ENCODE results near the gene PSAP. TPM values are rescaled to one million over a fixed set of nuclear protein-coding genes. Genes with fewer than 3 reads are reported as not detected.

Gene PSAP
- total RNA-seq, 1 experiment from 2014 or later, result 336 TPM

DNA sequence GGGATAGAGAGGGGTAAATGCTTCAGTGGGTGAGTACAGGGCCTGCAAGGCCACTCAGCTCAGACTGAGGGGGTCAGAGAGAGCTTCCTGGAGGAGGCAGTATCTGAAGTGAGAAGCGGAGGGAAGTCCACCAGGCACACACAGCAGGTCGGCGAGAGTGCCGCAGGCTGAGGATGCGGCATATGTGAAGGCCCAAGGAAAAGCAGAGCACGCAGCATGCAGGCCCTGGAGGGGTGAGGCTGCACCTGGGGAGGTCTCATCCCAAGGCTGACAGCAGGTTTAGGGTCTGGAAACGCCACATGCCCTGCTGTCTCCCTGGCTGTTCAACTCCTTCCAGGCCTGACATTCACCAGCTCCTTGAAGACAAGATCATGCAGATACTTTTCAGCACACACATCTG lies 40.4 kb upstream of the PSAP start:
- Histone ChIP-seq H3K79me1 (ENCODE audit: insufficient read depth, low read depth, low read length, poor library complexity, severe bottlenecking) (no peaks in the 10 kb centered on the region), H2BK12ac (ENCODE audit: insufficient read length, low read depth, low read length) (no peak overlapping the region), H4K5ac (ENCODE audit: insufficient read length, low read depth, low read length) (no peak overlapping the region), H3K4me2 (ENCODE audit: insufficient read depth, insufficient read length, low read length) (no peak overlapping the region), H3K23me2 (ENCODE audit: insufficient read length, low read depth, low read length, poor library complexity, severe bottlenecking) (peaks cover 8% of the 10 kb centered on the region), H2BK120ac (ENCODE audit: low read depth, low read length, poor library complexity, severe bottlenecking) (no peak overlapping the region), H3K18ac (ENCODE audit: insufficient read length, low read depth, low read length) (no peak overlapping the region), H4K20me1 (ENCODE audit: control insufficient read depth, insufficient read depth, insufficient read length) (no peaks in the 10 kb centered on the region), H2BK20ac (ENCODE audit: low read depth, low read length, poor library complexity, severe bottlenecking) (no peak overlapping the region), H2BK15ac (ENCODE audit: low read depth, low read length) (no peak overlapping the region), H2AK5ac (ENCODE audit: insufficient read length, low read length) (no peak overlapping the region), H3K4ac (ENCODE audit: low read depth, low read length) (no peak overlapping the region), H3K79me2 (ENCODE audit: insufficient read depth, low read length) (no peaks in the 10 kb centered on the region), H2BK5ac (ENCODE audit: insufficient read length, low read length) (no peak overlapping the region), H3K4me1 (ENCODE audit: insufficient read depth, low read length) (no peaks in the 10 kb centered on the region), H3K9ac (ENCODE audit: extremely low read depth, insufficient read length, low read length) (no peak overlapping the region), H2AFZ (ENCODE audit: low read length) (no peak overlapping the region), H4K8ac (replicated peaks; ENCODE audit: insufficient read length, low read depth, low read length) (no peak overlapping the region), H3K9me3 (ENCODE audit: control insufficient read depth, low read depth, low read length) (no peaks in the 10 kb centered on the region), H3K14ac (ENCODE audit: insufficient read depth, low read length) (no peak overlapping the region; the same call in 1 of the 2 replicates), H3K56ac (ENCODE audit: insufficient read length, low read depth, low read length) (no peak overlapping the region), H3K27me3 (ENCODE audit: insufficient read depth, low read length) (peaks cover 8% of the 10 kb centered on the region), H3K23ac (ENCODE audit: insufficient read length, low read depth, low read length) (no peak overlapping the region), H3K27ac (ENCODE audit: insufficient read length, low read depth, low read length) (no peak overlapping the region), H3T11ph (ENCODE audit: low read length) (no peak overlapping the region), H4K91ac (ENCODE audit: insufficient read length, low read depth, low read length) (no peak overlapping the region)
- H3K9me3 Mint-ChIP-seq, result peaks cover 0 to 2% of the 10 kb centered on the region in 2 experiments; a peak in 1 of 5 replicates
- H3K27ac Mint-ChIP-seq, result no peak overlapping the region
- no CpG with 5 or more reads among the region's 7 CpGs for WGBS (ENCODE audit: extremely low coverage, insufficient read length, low lambda C conversion rate)
- DNase-seq, result no peak
- H3K27me3 Mint-ChIP-seq (ENCODE audit: low read depth), result peaks cover 43% of the 10 kb centered on the region
- H3K36me3 Mint-ChIP-seq (ENCODE audit: insufficient read depth in 1 of 3, low read depth in 3 of 3), result no peaks in the 10 kb centered on the region; a peak in 1 of 7 replicates
- TF ChIP-seq, protein P1, sequence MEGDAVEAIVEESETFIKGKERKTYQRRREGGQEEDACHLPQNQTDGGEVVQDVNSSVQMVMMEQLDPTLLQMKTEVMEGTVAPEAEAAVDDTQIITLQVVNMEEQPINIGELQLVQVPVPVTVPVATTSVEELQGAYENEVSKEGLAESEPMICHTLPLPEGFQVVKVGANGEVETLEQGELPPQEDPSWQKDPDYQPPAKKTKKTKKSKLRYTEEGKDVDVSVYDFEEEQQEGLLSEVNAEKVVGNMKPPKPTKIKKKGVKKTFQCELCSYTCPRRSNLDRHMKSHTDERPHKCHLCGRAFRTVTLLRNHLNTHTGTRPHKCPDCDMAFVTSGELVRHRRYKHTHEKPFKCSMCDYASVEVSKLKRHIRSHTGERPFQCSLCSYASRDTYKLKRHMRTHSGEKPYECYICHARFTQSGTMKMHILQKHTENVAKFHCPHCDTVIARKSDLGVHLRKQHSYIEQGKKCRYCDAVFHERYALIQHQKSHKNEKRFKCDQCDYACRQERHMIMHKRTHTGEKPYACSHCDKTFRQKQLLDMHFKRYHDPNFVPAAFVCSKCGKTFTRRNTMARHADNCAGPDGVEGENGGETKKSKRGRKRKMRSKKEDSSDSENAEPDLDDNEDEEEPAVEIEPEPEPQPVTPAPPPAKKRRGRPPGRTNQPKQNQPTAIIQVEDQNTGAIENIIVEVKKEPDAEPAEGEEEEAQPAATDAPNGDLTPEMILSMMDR (conservative IDR thresholded peaks at IDR 0.05), result no peak
- no peak overlapping the region for H3K4me3 Mint-ChIP-seq
- peaks cover 8 to 11% of the 10 kb centered on the region in 2 experiments for H3K4me1 Mint-ChIP-seq

All from H9 (cell line).